ENCODE data around the gene ASPA. TPM values are rescaled to one million over a fixed set of nuclear protein-coding genes. Genes with fewer than 3 reads are reported as not detected.
"Not testable (repeated sequence)": the region's sequence is repeated elsewhere in the genome, so short reads cannot be mapped to it uniquely, and the experiment has no call there.

Gene ASPA
- total RNA-seq, 1 donor from 2014 or later, result 2.8 TPM

GRCh38 chr17:3507869-3508268, 32.1 kb downstream of the ASPA start:
- no peaks in the 10 kb centered on the region for H3K36me3 ChIP-seq
- no peak overlapping the region for H3K27ac ChIP-seq (replicated peaks)
- no peak for TF ChIP-seq CTCF (IDR thresholded peaks at IDR 0.05; ENCODE audit: borderline replicate concordance)
- no peak for DNase-seq
- H3K9me3 ChIP-seq (replicated peaks), result no peaks in the 10 kb centered on the region
- intact Hi-C loops (cut with micrococcal nuclease), result no loop called here
- H3K4me3 ChIP-seq, result no peak overlapping the region
- no peaks in the 10 kb centered on the region for H3K27me3 ChIP-seq (ENCODE audit: low read depth)
- H3K4me1 ChIP-seq, result peaks cover 19% of the 10 kb centered on the region

- intact Hi-C loops (cut with micrococcal nuclease), result no loop called here
- no peak overlapping the region for H3K27ac ChIP-seq (replicated peaks)
- no peak for DNase-seq
- peaks cover 37% of the 10 kb centered on the region for H3K4me1 ChIP-seq
- no peak overlapping the region for H3K4me3 ChIP-seq
- TF ChIP-seq CTCF (IDR thresholded peaks at IDR 0.05; ENCODE audit: borderline replicate concordance), result no peak
- no peaks in the 10 kb centered on the region for H3K36me3 ChIP-seq
- H3K27me3 ChIP-seq (ENCODE audit: low read depth), result no peaks in the 10 kb centered on the region
- no peaks in the 10 kb centered on the region for H3K9me3 ChIP-seq (replicated peaks)
Measured at GRCh38 chr17:3510090-3510489, 34.3 kb downstream of the ASPA start.

GRCh38 chr17:3511852-3512504, 36.2 kb downstream of the ASPA start:
- peak overlapping the region; percentile 48 for H3K4me3 ChIP-seq
- no peak for TF ChIP-seq CTCF (IDR thresholded peaks at IDR 0.05; ENCODE audit: borderline replicate concordance)
- H3K9me3 ChIP-seq (replicated peaks), result no peaks in the 10 kb centered on the region
- H3K27me3 ChIP-seq (ENCODE audit: low read depth), result no peaks in the 10 kb centered on the region
- H3K4me1 ChIP-seq, result peaks cover 40% of the 10 kb centered on the region
- no peaks in the 10 kb centered on the region for H3K36me3 ChIP-seq
- H3K27ac ChIP-seq (replicated peaks), result peak overlapping the region; percentile 97
- DNase-seq, result no peak
- intact Hi-C loops (cut with micrococcal nuclease), result no loop called here

- Histone ChIP-seq H3K4me3 (peak overlapping the region; percentile 48), H3K36me3 (no peaks in the 10 kb centered on the region), H3K4me1 (peaks cover 40% of the 10 kb centered on the region), H3K9me3 (replicated peaks) (no peaks in the 10 kb centered on the region), H3K27me3 (ENCODE audit: low read depth) (no peaks in the 10 kb centered on the region), H3K27ac (replicated peaks) (peak overlapping the region; percentile 97)
- TF ChIP-seq CTCF (IDR thresholded peaks at IDR 0.05; ENCODE audit: borderline replicate concordance), result no peak
- peak; percentile 84 for DNase-seq
- intact Hi-C loops (cut with micrococcal nuclease), result no loop called here
Measured at GRCh38 chr17:3512505-3513171, 36.8 kb downstream of the ASPA start.

GRCh38 chr17:3513305-3514035, 37.7 kb downstream of the ASPA start:
- no peak for DNase-seq
- intact Hi-C loops (cut with micrococcal nuclease), result no loop called here

GRCh38 chr17:3514167-3514566, 38.4 kb downstream of the ASPA start:
- H3K36me3 ChIP-seq; DNase-seq; H3K4me3 ChIP-seq; H3K27me3 ChIP-seq (ENCODE audit: low read depth); H3K9me3 ChIP-seq (replicated peaks); intact Hi-C loops (cut with micrococcal nuclease): not testable (repeated sequence)
- Histone ChIP-seq H3K27ac (replicated peaks) (peak overlapping the region; percentile 97), H3K4me1 (peaks cover 40% of the 10 kb centered on the region)

More at GRCh38 chr17:3513305-3514035, 37.7 kb downstream of the ASPA start:
- Histone ChIP-seq H3K27ac (replicated peaks) (peak overlapping the region; percentile 97), H3K4me1 (peaks cover 40% of the 10 kb centered on the region), H3K27me3 (ENCODE audit: low read depth) (no peaks in the 10 kb centered on the region), H3K4me3 (peak overlapping the region; percentile 48), H3K9me3 (replicated peaks) (no peaks in the 10 kb centered on the region), H3K36me3 (peaks cover 6% of the 10 kb centered on the region)
- no peak for TF ChIP-seq CTCF (IDR thresholded peaks at IDR 0.05; ENCODE audit: borderline replicate concordance)

Measured in left ventricle myocardium inferior (tissue), 1 donor.